Measurements from ENCODE around the gene ARL6.
"Not testable (repeated sequence)": the region's sequence is repeated elsewhere in the genome, so short reads cannot be mapped to it uniquely, and the experiment has no call there.

The ARL6 gene

GRCh38 chr3:97825101-97825500 lies 60.5 kb downstream of the ARL6 start:
- TF ChIP-seq CTCF (IDR thresholded peaks at IDR 0.05; ENCODE audit: control insufficient read depth, insufficient read depth, low read depth, low read length, missing control alignments), result no peak
- no peak overlapping the region for H3K4me3 ChIP-seq (ENCODE audit: control insufficient read depth, low read depth, low read length)
- DNase-seq (ENCODE audit: low read depth), result no peak

GRCh38 chr3:97827741-97828471 lies 63.3 kb downstream of the ARL6 start:
- no peak overlapping the region for H3K4me3 ChIP-seq (ENCODE audit: control insufficient read depth, low read depth, low read length)
- no peak for TF ChIP-seq CTCF (IDR thresholded peaks at IDR 0.05; ENCODE audit: control insufficient read depth, insufficient read depth, low read depth, low read length, missing control alignments)
- no peak for DNase-seq (ENCODE audit: low read depth)

- H3K4me3 ChIP-seq (ENCODE audit: control insufficient read depth, low read depth, low read length), result no peak overlapping the region
- DNase-seq (ENCODE audit: low read depth), result no peak
- TF ChIP-seq CTCF (IDR thresholded peaks at IDR 0.05; ENCODE audit: control insufficient read depth, insufficient read depth, low read depth, low read length, missing control alignments), result no peak
Measured at GRCh38 chr3:97829198-97829597, 64.6 kb downstream of the ARL6 start.

- no peak for DNase-seq (ENCODE audit: low read depth)
- TF ChIP-seq CTCF (IDR thresholded peaks at IDR 0.05; ENCODE audit: control insufficient read depth, insufficient read depth, low read depth, low read length, missing control alignments), result no peak
- H3K4me3 ChIP-seq (ENCODE audit: control insufficient read depth, low read depth, low read length), result no peak overlapping the region
Measured at GRCh38 chr3:97830638-97831037, 66.1 kb downstream of the ARL6 start.

DNA sequence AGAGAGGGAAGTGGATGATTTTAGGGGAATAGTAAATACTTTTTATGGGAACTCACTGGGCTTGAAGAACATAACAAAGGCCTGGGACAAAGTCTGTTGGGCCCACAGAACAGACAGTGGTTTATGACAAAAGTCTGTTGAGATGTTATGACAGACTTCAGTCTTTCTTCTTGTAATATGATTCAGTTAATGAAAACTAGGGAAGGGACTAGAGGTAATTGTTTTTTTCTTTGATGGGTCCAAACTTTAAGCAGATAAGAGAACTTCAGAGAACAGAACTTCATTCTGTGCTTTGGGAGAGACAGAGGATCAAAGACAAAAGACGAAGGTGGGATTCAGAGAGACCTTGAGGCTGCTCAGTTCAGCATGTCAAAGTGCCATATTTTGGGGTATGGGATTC lies 66.6 kb downstream of the ARL6 start:
- DNase-seq (ENCODE audit: low read depth), result no peak
- H3K4me3 ChIP-seq (ENCODE audit: control insufficient read depth, low read depth, low read length), result no peak overlapping the region
- TF ChIP-seq CTCF (IDR thresholded peaks at IDR 0.05; ENCODE audit: control insufficient read depth, insufficient read depth, low read depth, low read length, missing control alignments), result no peak

GRCh38 chr3:97833184-97833583 lies 68.6 kb downstream of the ARL6 start:
- not testable (repeated sequence) for H3K4me3 ChIP-seq (ENCODE audit: control insufficient read depth, low read depth, low read length); DNase-seq (ENCODE audit: low read depth)

DNA sequence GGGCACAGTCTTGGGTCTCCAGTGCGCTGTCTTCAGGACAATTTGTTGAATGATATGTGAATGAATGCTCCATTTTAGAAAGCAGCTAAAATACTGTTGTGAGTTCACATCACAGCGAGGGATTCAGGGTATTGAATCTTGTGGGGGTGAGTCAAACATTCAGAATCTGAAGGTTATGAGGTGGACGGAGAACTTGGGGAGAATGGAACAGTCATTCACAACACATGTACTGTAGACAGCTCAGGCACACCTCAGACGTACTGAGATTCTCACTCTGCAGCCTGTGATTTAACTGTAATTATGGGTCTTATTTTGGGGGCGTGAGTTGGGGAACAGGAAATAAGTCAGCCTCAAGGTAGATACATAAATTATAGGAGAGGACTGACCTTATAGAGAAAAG lies 71.2 kb downstream of the ARL6 start:
- DNase-seq (ENCODE audit: low read depth), result no peak
- no peak overlapping the region for H3K4me3 ChIP-seq (ENCODE audit: control insufficient read depth, low read depth, low read length)
- no peak for TF ChIP-seq CTCF (IDR thresholded peaks at IDR 0.05; ENCODE audit: control insufficient read depth, insufficient read depth, low read depth, low read length, missing control alignments)
